Measurements from ENCODE around the gene AGPAT2. TPM values are rescaled to one million over a fixed set of nuclear protein-coding genes. Genes with fewer than 3 reads are reported as not detected.

AGPAT2 gene
- total RNA-seq, 2 donors from 2014 or later: 7.7 to 8.5 TPM

GRCh38 chr9:136693135-136693489 is 5.9 kb upstream of the AGPAT2 start:
- Mint-ChIP-seq H3K36me3 (ENCODE audit: low read depth) (no peaks in the 10 kb centered on the region), H3K27me3 (peaks cover 19% of the 10 kb centered on the region), H3K27ac (no peak overlapping the region), H3K4me1 (no peaks in the 10 kb centered on the region), H3K4me3 (peak overlapping the region; percentile 7)
- H3K9me3 ChIP-seq (ENCODE audit: control insufficient read depth, low read length, poor library complexity, severe bottlenecking): no peaks in the 10 kb centered on the region
- no peak for ATAC-seq
- DNase-seq: no peak

GRCh38 chr9:136692185-136693134 is 5.2 kb upstream of the AGPAT2 start:
- Mint-ChIP-seq H3K27me3 (peaks cover 13% of the 10 kb centered on the region), H3K36me3 (ENCODE audit: low read depth) (no peaks in the 10 kb centered on the region), H3K27ac (no peak overlapping the region), H3K4me1 (no peaks in the 10 kb centered on the region), H3K4me3 (no peak overlapping the region)
- H3K9me3 ChIP-seq (ENCODE audit: control insufficient read depth, low read length, poor library complexity, severe bottlenecking): no peaks in the 10 kb centered on the region
- ATAC-seq (no peak), DNase-seq (no peak)

GRCh38 chr9:136691316-136692184 is 4.3 kb upstream of the AGPAT2 start:
- Mint-ChIP-seq H3K27ac (no peak overlapping the region), H3K4me1 (no peaks in the 10 kb centered on the region), H3K36me3 (ENCODE audit: low read depth) (no peaks in the 10 kb centered on the region), H3K4me3 (peak overlapping the region; percentile 53), H3K27me3 (peaks cover 10% of the 10 kb centered on the region)
- ATAC-seq: no peak
- H3K9me3 ChIP-seq (ENCODE audit: control insufficient read depth, low read length, poor library complexity, severe bottlenecking): no peaks in the 10 kb centered on the region
- DNase-seq: no peak

- DNase-seq (no peak), ATAC-seq (no peak)
- no peaks in the 10 kb centered on the region for H3K9me3 ChIP-seq (ENCODE audit: control insufficient read depth, low read length, poor library complexity, severe bottlenecking)
- no peaks in the 10 kb centered on the region for H3K36me3 Mint-ChIP-seq (ENCODE audit: low read depth)
- peaks cover 7% of the 10 kb centered on the region for H3K4me1 Mint-ChIP-seq
- peaks cover 6% of the 10 kb centered on the region for H3K27me3 Mint-ChIP-seq
- no peak overlapping the region for H3K27ac Mint-ChIP-seq
- H3K4me3 Mint-ChIP-seq: peak overlapping the region; percentile 53
Measured at GRCh38 chr9:136690806-136691261, 3.6 kb upstream of the AGPAT2 start.

GRCh38 chr9:136690104-136690805 is 3.0 kb upstream of the AGPAT2 start:
- H3K9me3 ChIP-seq (ENCODE audit: control insufficient read depth, low read length, poor library complexity, severe bottlenecking): no peaks in the 10 kb centered on the region
- Mint-ChIP-seq H3K27ac (peak overlapping the region; percentile 53), H3K36me3 (ENCODE audit: low read depth) (no peaks in the 10 kb centered on the region), H3K4me3 (no peak overlapping the region), H3K4me1 (peaks cover 8% of the 10 kb centered on the region), H3K27me3 (peaks cover 6% of the 10 kb centered on the region)
- DNase-seq (no peak), ATAC-seq (no peak)

DNA sequence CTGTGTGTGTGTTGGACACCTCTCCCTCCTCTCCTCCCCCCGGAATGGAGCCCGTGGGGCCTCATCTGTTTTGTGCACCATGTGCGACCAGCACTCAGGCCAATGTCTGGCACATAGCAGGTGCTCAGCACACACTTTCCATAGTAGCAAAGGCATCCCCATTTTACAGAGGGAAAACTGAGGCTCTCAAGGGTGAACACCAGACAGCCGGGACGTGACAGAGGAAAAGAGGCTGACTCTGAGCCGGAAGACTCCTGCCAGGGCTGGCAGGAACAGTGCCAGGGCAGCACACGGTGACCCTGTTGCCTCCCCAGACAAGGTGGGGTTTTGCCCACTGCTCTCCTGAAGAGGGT is 1.8 kb upstream of the AGPAT2 start:
- Mint-ChIP-seq H3K27me3 (peaks cover 6% of the 10 kb centered on the region), H3K4me1 (peaks cover 8% of the 10 kb centered on the region), H3K27ac (no peak overlapping the region), H3K4me3 (peak overlapping the region; percentile 36), H3K36me3 (ENCODE audit: low read depth) (no peaks in the 10 kb centered on the region)
- H3K9me3 ChIP-seq (ENCODE audit: control insufficient read depth, low read length, poor library complexity, severe bottlenecking): no peaks in the 10 kb centered on the region
- DNase-seq (no peak), ATAC-seq (no peak)

DNA sequence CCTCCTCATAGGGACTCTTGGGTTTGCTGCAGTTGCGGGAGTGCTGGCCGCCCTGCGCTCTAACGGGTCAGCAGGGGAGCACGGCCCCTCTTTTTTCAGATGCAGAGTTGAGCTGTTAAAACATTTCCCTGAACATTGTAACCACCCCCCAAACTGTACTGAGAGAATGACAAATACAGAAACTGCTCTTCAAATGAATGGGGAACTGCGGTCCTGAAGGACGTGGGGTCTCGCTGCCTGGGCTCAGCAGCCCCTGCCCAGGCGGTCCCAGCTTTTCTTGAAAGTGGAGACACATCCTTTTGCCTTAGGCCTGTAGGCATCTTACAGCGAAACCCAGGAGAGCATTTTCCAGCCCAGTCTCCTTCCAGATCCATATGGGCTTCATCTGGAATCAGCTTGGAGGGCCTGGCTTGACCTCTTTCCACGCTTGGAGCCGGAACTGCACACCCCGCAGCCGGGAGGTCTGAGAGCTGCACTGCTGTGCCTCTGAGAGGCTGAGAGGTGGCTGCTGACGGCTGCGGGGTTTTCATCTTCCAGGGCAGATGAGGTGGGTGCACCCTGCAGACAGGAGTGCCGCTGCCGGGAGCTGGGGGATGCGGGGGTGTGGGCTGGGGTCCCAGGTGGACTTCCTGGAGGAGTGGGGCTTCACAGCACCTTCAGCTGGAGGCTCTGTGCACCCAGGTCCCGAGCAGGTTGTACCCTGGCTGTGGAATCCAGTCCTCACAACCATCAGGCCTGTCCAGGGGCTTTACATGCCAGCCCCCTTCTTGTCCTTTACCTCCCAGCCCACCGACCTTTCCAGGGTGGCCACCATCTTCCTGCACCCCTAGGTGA is 1.2 kb upstream of the AGPAT2 start:
- Mint-ChIP-seq H3K4me3 (peak overlapping the region; percentile 43), H3K36me3 (ENCODE audit: low read depth) (no peaks in the 10 kb centered on the region), H3K4me1 (peaks cover 8% of the 10 kb centered on the region), H3K27ac (no peak overlapping the region), H3K27me3 (peaks cover 5% of the 10 kb centered on the region)
- DNase-seq (no peak), ATAC-seq (no peak)
- no peaks in the 10 kb centered on the region for H3K9me3 ChIP-seq (ENCODE audit: control insufficient read depth, low read length, poor library complexity, severe bottlenecking)

GRCh38 chr9:136687721-136688223 is 515 bp upstream of the AGPAT2 start:
- Mint-ChIP-seq H3K27ac (no peak overlapping the region), H3K36me3 (ENCODE audit: low read depth) (no peaks in the 10 kb centered on the region), H3K27me3 (no peaks in the 10 kb centered on the region), H3K4me1 (peaks cover 8% of the 10 kb centered on the region), H3K4me3 (peak overlapping the region; percentile 43)
- ATAC-seq (no peak), DNase-seq (no peak)
- no peaks in the 10 kb centered on the region for H3K9me3 ChIP-seq (ENCODE audit: control insufficient read depth, low read length, poor library complexity, severe bottlenecking)

DNA sequence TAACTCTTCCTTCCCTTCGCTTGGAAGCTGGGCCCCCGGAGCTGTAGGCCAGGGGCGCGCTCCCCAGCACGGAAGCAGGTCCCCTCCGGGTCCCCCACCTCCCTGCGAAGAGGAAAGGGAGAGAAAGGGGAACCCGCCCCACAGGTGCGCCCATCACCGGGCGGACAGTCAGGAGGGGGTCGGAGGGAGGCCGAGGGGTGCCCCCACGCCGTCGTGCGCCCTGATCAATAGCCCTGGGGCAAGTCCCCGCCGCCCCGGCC is 793 bp downstream of the AGPAT2 start:
- Mint-ChIP-seq H3K4me1 (peaks cover 8% of the 10 kb centered on the region), H3K36me3 (ENCODE audit: low read depth) (no peaks in the 10 kb centered on the region), H3K4me3 (peak overlapping the region; percentile 77), H3K27me3 (no peaks in the 10 kb centered on the region), H3K27ac (no peak overlapping the region)
- no peak for DNase-seq
- H3K9me3 ChIP-seq (ENCODE audit: control insufficient read depth, low read length, poor library complexity, severe bottlenecking): no peaks in the 10 kb centered on the region
- no peak for ATAC-seq

DNA sequence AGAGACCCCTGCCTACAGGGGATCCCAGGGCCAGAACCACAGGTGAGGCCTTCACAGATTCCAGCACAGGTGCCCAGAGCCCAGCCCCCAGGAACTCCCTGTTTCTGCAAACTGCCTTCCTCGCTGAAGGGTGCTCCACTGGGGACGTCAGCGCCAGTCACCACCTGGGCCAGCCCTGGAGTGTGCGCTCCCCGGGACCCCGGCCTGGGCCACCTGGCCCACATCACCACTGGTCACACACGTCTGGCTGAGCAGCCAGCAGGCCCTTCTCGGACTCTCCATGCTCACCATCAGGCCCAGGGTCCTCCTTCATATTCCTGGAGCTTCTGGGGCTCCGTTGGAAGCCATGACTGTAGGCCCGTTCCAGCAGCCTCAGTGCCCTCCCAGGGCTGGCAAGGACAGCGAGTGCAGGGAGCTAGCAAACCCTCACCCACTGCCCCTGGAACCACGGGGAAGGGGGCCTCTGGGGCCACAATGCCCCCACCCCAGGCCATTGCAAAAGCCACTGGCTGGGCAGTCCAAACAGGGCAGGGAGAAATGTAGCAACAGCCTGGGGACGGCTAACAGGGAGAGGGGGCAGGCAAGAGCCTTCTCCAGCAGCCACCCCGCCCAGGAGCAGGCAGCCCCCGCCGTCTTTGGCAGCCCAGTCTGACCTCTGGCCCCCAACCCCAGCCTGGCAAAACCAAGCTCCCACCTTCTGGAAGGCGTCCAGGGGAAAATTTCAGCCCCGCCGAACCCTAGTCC is 1.3 kb downstream of the AGPAT2 start:
- ATAC-seq (no peak), DNase-seq (no peak)
- Mint-ChIP-seq H3K36me3 (ENCODE audit: low read depth) (no peaks in the 10 kb centered on the region), H3K27me3 (no peaks in the 10 kb centered on the region), H3K4me1 (peaks cover 8% of the 10 kb centered on the region), H3K27ac (no peak overlapping the region), H3K4me3 (peak overlapping the region; percentile 77)
- H3K9me3 ChIP-seq (ENCODE audit: control insufficient read depth, low read length, poor library complexity, severe bottlenecking): no peaks in the 10 kb centered on the region

- DNase-seq (no peak), ATAC-seq (no peak)
- Mint-ChIP-seq H3K4me3 (peak overlapping the region; percentile 31), H3K27ac (no peak overlapping the region), H3K4me1 (peaks cover 8% of the 10 kb centered on the region), H3K36me3 (ENCODE audit: low read depth) (no peaks in the 10 kb centered on the region), H3K27me3 (no peaks in the 10 kb centered on the region)
- H3K9me3 ChIP-seq (ENCODE audit: control insufficient read depth, low read length, poor library complexity, severe bottlenecking): no peaks in the 10 kb centered on the region
Measured at GRCh38 chr9:136685216-136685615, 2.0 kb downstream of the AGPAT2 start.

DNA sequence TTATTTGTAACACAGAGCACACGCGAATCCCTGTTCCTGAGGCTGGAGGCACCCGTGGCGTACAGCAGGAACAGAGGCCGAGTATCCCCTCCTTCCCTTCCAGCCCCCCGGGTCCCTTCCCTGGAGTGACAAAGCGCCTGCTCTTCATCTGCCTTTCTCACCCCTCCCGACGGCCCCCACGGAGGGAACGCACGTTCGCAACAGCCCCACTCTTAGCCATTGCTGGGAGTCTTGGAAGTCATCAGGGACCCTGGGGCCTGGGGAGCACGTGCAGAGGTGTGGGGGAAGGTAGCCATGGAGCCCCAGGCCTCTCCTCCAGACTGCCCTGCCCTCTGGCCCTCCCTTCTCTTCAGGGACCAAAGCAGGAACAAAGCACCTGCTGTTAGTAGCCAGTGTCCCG is 2.5 kb downstream of the AGPAT2 start:
- Mint-ChIP-seq H3K36me3 (ENCODE audit: low read depth) (no peaks in the 10 kb centered on the region), H3K27me3 (no peaks in the 10 kb centered on the region), H3K27ac (no peak overlapping the region), H3K4me1 (peaks cover 8% of the 10 kb centered on the region), H3K4me3 (peak overlapping the region; percentile 15)
- DNase-seq: no peak
- H3K9me3 ChIP-seq (ENCODE audit: control insufficient read depth, low read length, poor library complexity, severe bottlenecking): no peaks in the 10 kb centered on the region
- ATAC-seq: no peak
